H9 (cell line): Measurements from ENCODE around the gene SP2. TPM values are rescaled to one million over a fixed set of nuclear protein-coding genes. Genes with fewer than 3 reads are reported as not detected.

Experiments used
- DNase-seq: peaks from one replicate; pipeline ENCODE4 v3.0.0-alpha.2; 2017
- H2AFZ ChIP-seq: one replicate; pipeline ENCODE4 v1.6.1; 2013; ENCODE audit warnings: mild to moderate bottlenecking, low read length, control low read depth, moderate library complexity
- H2AK5ac ChIP-seq: 2 replicates; pipeline ENCODE4 v1.6.1; 2013; ENCODE audit warnings: low read length, control low read depth, mixed read lengths; ENCODE audit not compliant: insufficient read length
- H2BK120ac ChIP-seq: one replicate; pipeline ENCODE4 v1.6.1; 2013; ENCODE audit warnings: low read depth, mild to moderate bottlenecking, low read length, control low read depth, inconsistent platforms; ENCODE audit not compliant: poor library complexity, severe bottlenecking
- H2BK12ac ChIP-seq: 2 replicates; pipeline ENCODE4 v1.6.1; 2013; ENCODE audit warnings: low read length, control low read depth, mixed read lengths, low read depth; ENCODE audit not compliant: insufficient read length
- H2BK15ac ChIP-seq: 2 replicates; pipeline ENCODE4 v1.6.1; 2013; ENCODE audit warnings: low read depth, low read length, control low read depth
- H2BK20ac ChIP-seq: one replicate; pipeline ENCODE4 v1.6.1; 2013; ENCODE audit warnings: low read depth, mild to moderate bottlenecking, low read length, control low read depth, inconsistent platforms; ENCODE audit not compliant: poor library complexity, severe bottlenecking
- H2BK5ac ChIP-seq: 2 replicates; pipeline ENCODE4 v1.6.1; 2013; ENCODE audit warnings: low read length, control low read depth, mixed read lengths; ENCODE audit not compliant: insufficient read length
- H3K14ac ChIP-seq: 2 replicates; pipeline ENCODE4 v1.6.1; 2013; ENCODE audit warnings: low read length, control low read depth; ENCODE audit not compliant: insufficient read depth
- H3K18ac ChIP-seq: 2 replicates; pipeline ENCODE4 v1.6.1; 2013; ENCODE audit warnings: low read depth, mild to moderate bottlenecking, mixed read lengths, low read length, control low read depth; ENCODE audit not compliant: insufficient read length
- H3K23ac ChIP-seq: 2 replicates; pipeline ENCODE4 v1.6.1; 2013; ENCODE audit warnings: low read length, control low read depth, mixed read lengths, low read depth; ENCODE audit not compliant: insufficient read length
- H3K23me2 ChIP-seq: 2 replicates; pipeline ENCODE4 v1.6.1; 2013; ENCODE audit warnings: low read depth, mild to moderate bottlenecking, mixed read lengths, low read length, control low read depth; ENCODE audit not compliant: insufficient read length, poor library complexity, severe bottlenecking
- H3K27ac ChIP-seq: 2 replicates; pipeline ENCODE4 v1.5.1; 2013; ENCODE audit warnings: low read length, control low read depth, mixed read lengths, low read depth; ENCODE audit not compliant: insufficient read length
- H3K27me3 ChIP-seq: 2 replicates; pipeline ENCODE4 v1.6.1; 2013; ENCODE audit warnings: low read length, control low read depth, inconsistent platforms; ENCODE audit not compliant: insufficient read depth
- H3K4ac ChIP-seq: 2 replicates; pipeline ENCODE4 v1.6.1; 2013; ENCODE audit warnings: low read depth, mild to moderate bottlenecking, control low read depth, inconsistent platforms, low read length, moderate library complexity
- H3K4me1 ChIP-seq: 2 replicates; pipeline ENCODE4 v1.6.1; 2013; ENCODE audit warnings: low read length, control low read depth, inconsistent platforms; ENCODE audit not compliant: insufficient read depth
- H3K4me2 ChIP-seq: 2 replicates; pipeline ENCODE4 v1.6.1; 2013; ENCODE audit warnings: low read length, control low read depth, mixed read lengths; ENCODE audit not compliant: insufficient read length, insufficient read depth
- H3K56ac ChIP-seq: 2 replicates; pipeline ENCODE4 v1.6.1; 2013; ENCODE audit warnings: low read depth, mild to moderate bottlenecking, mixed read lengths, low read length, control low read depth; ENCODE audit not compliant: insufficient read length
- H3K79me1 ChIP-seq: 2 replicates; pipeline ENCODE4 v1.6.1; 2013; ENCODE audit warnings: low read depth, mild to moderate bottlenecking, moderate library complexity, low read length, control low read depth, inconsistent platforms; ENCODE audit not compliant: insufficient read depth, poor library complexity, severe bottlenecking
- H3K79me2 ChIP-seq: 2 replicates; pipeline ENCODE4 v1.6.1; 2013; ENCODE audit warnings: low read length, control low read depth, inconsistent platforms; ENCODE audit not compliant: insufficient read depth
- H3K9ac ChIP-seq: 2 replicates; pipeline ENCODE4 v1.6.1; 2013; ENCODE audit warnings: low read length, control low read depth, mixed read lengths; ENCODE audit not compliant: insufficient read length; ENCODE audit errors: extremely low read depth
- H3K9me3 ChIP-seq: one replicate; pipeline ENCODE4 v1.6.1; 2013; ENCODE audit warnings: low read depth, low read length, inconsistent platforms; ENCODE audit not compliant: control insufficient read depth
- H3T11ph ChIP-seq: one replicate; pipeline ENCODE4 v1.6.1; 2013; ENCODE audit warnings: mild to moderate bottlenecking, low read length, control low read depth, inconsistent platforms
- H4K20me1 ChIP-seq: one replicate; pipeline ENCODE4 v1.6.1; 2013; ENCODE audit not compliant: control insufficient read depth, insufficient read length, insufficient read depth
- H4K5ac ChIP-seq: 2 replicates; pipeline ENCODE4 v1.6.1; 2013; ENCODE audit warnings: low read depth, mild to moderate bottlenecking, mixed read lengths, low read length, control low read depth; ENCODE audit not compliant: insufficient read length
- H4K8ac ChIP-seq: replicated peaks from 2 replicates; pipeline ENCODE4 v1.6.1; 2013; ENCODE audit warnings: low read length, control low read depth, mixed read lengths, low read depth; ENCODE audit not compliant: insufficient read length
- H4K91ac ChIP-seq: 2 replicates; pipeline ENCODE4 v1.6.1; 2013; ENCODE audit warnings: low read depth, mild to moderate bottlenecking, moderate library complexity, mixed read lengths, low read length, control low read depth; ENCODE audit not compliant: insufficient read length
- H3K27ac Mint-ChIP-seq, 3 experiments: 2 replicates in 2 of 3; 3 replicates in 1 of 3; pipeline ENCODE4 v1.8.0; 2020 to 2021; ENCODE audit warnings: mixed read lengths in 3 of 3, mild to moderate bottlenecking in 1 of 3, moderate library complexity in 1 of 3
- H3K27me3 Mint-ChIP-seq: 2 replicates; pipeline ENCODE4 v1.8.0; 2021; ENCODE audit warnings: low read depth, mild to moderate bottlenecking, moderate library complexity, mixed read lengths
- H3K36me3 Mint-ChIP-seq, 3 experiments: 2 replicates in 2 of 3; 3 replicates in 1 of 3; pipeline ENCODE4 v1.8.0; 2020 to 2021; ENCODE audit warnings: low read depth in 3 of 3, mixed read lengths in 3 of 3; ENCODE audit not compliant: insufficient read depth in 1 of 3
- H3K4me1 Mint-ChIP-seq, 2 experiments: 2 replicates each; pipeline ENCODE4 v1.8.0; 2020; ENCODE audit warnings: mixed read lengths in 2 of 2
- H3K4me3 Mint-ChIP-seq, 2 experiments: 2 replicates in 1 of 2; 3 replicates in 1 of 2; pipeline ENCODE4 v1.8.0; 2020 to 2021; ENCODE audit warnings: mild to moderate bottlenecking in 2 of 2, mixed read lengths in 2 of 2, moderate library complexity in 1 of 2
- H3K9me3 Mint-ChIP-seq, 2 experiments: 2 replicates in 1 of 2; 3 replicates in 1 of 2; pipeline ENCODE4 v1.8.0; 2020; ENCODE audit warnings: mild to moderate bottlenecking in 2 of 2, mixed read lengths in 2 of 2, moderate library complexity in 1 of 2
- WGBS: extraction: QIAGEN DNeasy Blood & Tissue Kit; methylation state at CpG from one replicate; pipeline ENCODE4 v1.1.7; 2013; ENCODE audit warnings: missing lambda C conversion rate, low lambda C conversion rate, mixed read lengths; ENCODE audit not compliant: insufficient read length; ENCODE audit errors: extremely low coverage; 5-methylcytosine and 5-hydroxymethylcytosine counted together
- total RNA-seq: library from RNA; stranded (reverse); gene quantifications from 2 replicates; pipeline ENCODE4 v1.2.1, GENCODE V29; 2021
- TF ChIP-seq, protein P1 (sequence below): fragments of 200-600 bp; sonication (generic); conservative IDR thresholded peaks from 3 replicates; pipeline ENCODE4 v1.8.0; 2021; ENCODE audit warnings: antibody characterized with exemption, mild to moderate bottlenecking

SP2 gene
- total RNA-seq, 1 experiment from 2014 or later = 19.3 TPM

DNA sequence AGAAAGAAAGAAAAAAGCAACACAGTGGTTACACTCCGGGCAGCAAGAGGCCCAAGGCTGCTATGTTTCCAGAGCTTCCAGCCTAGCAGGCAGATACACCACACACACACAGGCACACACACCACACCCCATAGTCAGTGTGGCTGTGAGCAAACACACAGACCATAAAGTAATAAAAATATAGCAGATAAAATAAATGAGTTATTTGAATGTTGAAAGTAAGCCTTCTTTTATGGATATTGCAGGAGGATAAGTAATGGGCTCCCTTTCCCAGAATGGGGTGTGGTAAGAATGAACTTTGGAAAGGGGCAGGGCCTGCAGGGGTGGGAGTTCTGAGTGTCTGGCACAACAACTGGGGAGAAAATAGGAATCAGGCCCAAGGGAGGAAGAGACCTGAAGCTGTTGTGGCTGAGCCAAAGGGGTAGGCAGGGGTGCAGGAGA lies 70.1 kb downstream of the SP2 start:
- no peak overlapping the region for H4K8ac ChIP-seq
- no peaks in the 10 kb centered on the region for H3K79me1 ChIP-seq
- no peak overlapping the region for H3K9ac ChIP-seq
- H2BK20ac ChIP-seq = no peak overlapping the region
- H4K20me1 ChIP-seq = no peaks in the 10 kb centered on the region
- H4K91ac ChIP-seq = no peak overlapping the region
- no peak overlapping the region for H4K5ac ChIP-seq
- TF ChIP-seq, protein P1, sequence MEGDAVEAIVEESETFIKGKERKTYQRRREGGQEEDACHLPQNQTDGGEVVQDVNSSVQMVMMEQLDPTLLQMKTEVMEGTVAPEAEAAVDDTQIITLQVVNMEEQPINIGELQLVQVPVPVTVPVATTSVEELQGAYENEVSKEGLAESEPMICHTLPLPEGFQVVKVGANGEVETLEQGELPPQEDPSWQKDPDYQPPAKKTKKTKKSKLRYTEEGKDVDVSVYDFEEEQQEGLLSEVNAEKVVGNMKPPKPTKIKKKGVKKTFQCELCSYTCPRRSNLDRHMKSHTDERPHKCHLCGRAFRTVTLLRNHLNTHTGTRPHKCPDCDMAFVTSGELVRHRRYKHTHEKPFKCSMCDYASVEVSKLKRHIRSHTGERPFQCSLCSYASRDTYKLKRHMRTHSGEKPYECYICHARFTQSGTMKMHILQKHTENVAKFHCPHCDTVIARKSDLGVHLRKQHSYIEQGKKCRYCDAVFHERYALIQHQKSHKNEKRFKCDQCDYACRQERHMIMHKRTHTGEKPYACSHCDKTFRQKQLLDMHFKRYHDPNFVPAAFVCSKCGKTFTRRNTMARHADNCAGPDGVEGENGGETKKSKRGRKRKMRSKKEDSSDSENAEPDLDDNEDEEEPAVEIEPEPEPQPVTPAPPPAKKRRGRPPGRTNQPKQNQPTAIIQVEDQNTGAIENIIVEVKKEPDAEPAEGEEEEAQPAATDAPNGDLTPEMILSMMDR = no peak
- no peak overlapping the region for H3T11ph ChIP-seq
- no peak for DNase-seq
- H2AFZ ChIP-seq = no peak overlapping the region
- Mint-ChIP-seq H3K9me3 (no peaks in the 10 kb centered on the region), H3K27ac (peak overlapping the region in 1 of 3 experiments; percentile 39; a peak in 2 of 7 replicates), H3K4me1 (peaks cover 6 to 8% of the 10 kb centered on the region in 2 experiments), H3K36me3 (no peaks in the 10 kb centered on the region), H3K27me3 (peaks cover 32% of the 10 kb centered on the region), H3K4me3 (no peak overlapping the region)
- H3K23me2 ChIP-seq = peaks cover 2% of the 10 kb centered on the region
- WGBS = no CpG with 5 or more reads among the region's 1 CpG
- H3K18ac ChIP-seq = no peak overlapping the region
- no peaks in the 10 kb centered on the region for H3K9me3 ChIP-seq
- H3K4ac ChIP-seq = no peak overlapping the region
- no peak overlapping the region for H3K23ac ChIP-seq
- H3K56ac ChIP-seq = no peak overlapping the region
- no peaks in the 10 kb centered on the region for H3K79me2 ChIP-seq
- H2BK12ac ChIP-seq = no peak overlapping the region
- H3K27ac ChIP-seq = no peak overlapping the region
- no peak overlapping the region for H3K4me2 ChIP-seq
- H2BK15ac ChIP-seq = no peak overlapping the region
- no peak overlapping the region for H2BK5ac ChIP-seq
- H2BK120ac ChIP-seq = no peak overlapping the region
- H3K27me3 ChIP-seq = no peaks in the 10 kb centered on the region
- no peak overlapping the region for H3K14ac ChIP-seq
- no peaks in the 10 kb centered on the region for H3K4me1 ChIP-seq
- no peak overlapping the region for H2AK5ac ChIP-seq
